Endothelial cell of umbilical vein (primary cell): ENCODE results near the gene TNPO1. TPM values are rescaled to one million over a fixed set of nuclear protein-coding genes. Genes with fewer than 3 reads are reported as not detected.

ENCODE experiments used
- BruUV-seq: library from RNA; stranded (reverse); fragments of 400-500 nt; replicated peaks from 2 replicates; lab custom pipeline; 2021; lab: Mats Ljungman, UMichigan
- CTCF ChIA-PET: fragments of 300-600, 350-600 bp; sonication (Branson Sonifier 250); formaldehyde crosslinking; loops from one replicate; lab custom pipeline; 2021; ENCODE audit warnings: antibody characterized with exemption, inconsistent platforms; lab: Charles Lee
- POLR2A ChIA-PET: fragments of 300-600, 350-600 bp; sonication (Branson Sonifier 250); formaldehyde crosslinking; loops from one replicate; lab custom pipeline; 2021; ENCODE audit warnings: antibody characterized with exemption, inconsistent platforms; lab: Charles Lee
- DNase-seq: peaks from one replicate; pipeline ENCODE4 v3.0.0-alpha.2; 2011; ENCODE audit warnings: low read depth, low spot score
- FAIRE-seq: peaks from 2 replicates; lab custom pipeline; 2011; peaks lifted over from hg19 to GRCh38; lab: Jason Lieb, UNC
- H2AFZ ChIP-seq: 2 replicates; pipeline ENCODE4 v1.6.0; 2012; ENCODE audit warnings: low read depth, low read length, control low read depth, inconsistent platforms
- H3K27ac ChIP-seq: 2 replicates; pipeline ENCODE4 v1.5.1; 2011; ENCODE audit warnings: low read depth, mild to moderate bottlenecking, control low read depth, low read length, moderate library complexity; ENCODE audit not compliant: insufficient read depth
- H3K27me3 ChIP-seq, 2 experiments: 2 replicates each; pipeline versions ENCODE4 v1.6.0 to v1.6.1; 2011; ENCODE audit warnings: low read length in 2 of 2, mixed read lengths in 1 of 2; ENCODE audit not compliant: control insufficient read depth in 2 of 2, insufficient read depth in 2 of 2
- H3K36me3 ChIP-seq, 2 experiments: 2 replicates in 1 of 2; 3 replicates in 1 of 2; pipeline ENCODE4 v1.5.1; 2011; ENCODE audit warnings: low read length in 2 of 2, mild to moderate bottlenecking in 1 of 2, moderate library complexity in 1 of 2; ENCODE audit not compliant: control insufficient read depth in 2 of 2, insufficient read depth in 2 of 2; ENCODE audit errors: extremely low read depth in 1 of 2
- H3K4me1 ChIP-seq: 3 replicates; pipeline ENCODE4 v1.5.1; 2011; ENCODE audit warnings: mild to moderate bottlenecking, low read length; ENCODE audit not compliant: control insufficient read depth, insufficient read depth; ENCODE audit errors: extremely low read depth
- H3K4me2 ChIP-seq: 2 replicates; pipeline ENCODE4 v1.6.1; 2011; ENCODE audit warnings: low read length, control low read depth, mixed read lengths; ENCODE audit not compliant: insufficient read depth
- H3K4me3 ChIP-seq, 3 experiments: fragments of 200-600 bp in 1 of 3; sonication (generic), shearing (Covaris generic) in 1 of 3; replicated peaks in 1 of 3; 2 replicates each; pipeline ENCODE4 v1.5.1; 2011 to 2016; ENCODE audit warnings: control low read depth in 3 of 3, low read length in 3 of 3, mild to moderate bottlenecking in 2 of 3, inconsistent platforms in 1 of 3, low read depth in 1 of 3, moderate library complexity in 1 of 3; ENCODE audit not compliant: insufficient read depth in 1 of 3
- H3K79me2 ChIP-seq: 2 replicates; pipeline ENCODE4 v1.6.0; 2012; ENCODE audit warnings: low read length, inconsistent platforms; ENCODE audit not compliant: control insufficient read depth, insufficient read depth
- H3K9ac ChIP-seq: replicated peaks from 2 replicates; pipeline ENCODE3; 2011; ENCODE audit warnings: low read length, control low read depth; ENCODE audit not compliant: insufficient read depth; ENCODE audit errors: extremely low read depth
- H3K9me1 ChIP-seq: replicated peaks from 3 replicates; pipeline ENCODE4 v1.6.0; 2011; ENCODE audit warnings: mild to moderate bottlenecking, low read length; ENCODE audit not compliant: control insufficient read depth, insufficient read depth; ENCODE audit errors: extremely low read depth
- H3K9me3 ChIP-seq: replicated peaks from 2 replicates; pipeline ENCODE4 v1.5.1; 2012; ENCODE audit warnings: low read length, inconsistent platforms; ENCODE audit not compliant: control insufficient read depth, insufficient read depth
- H4K20me1 ChIP-seq: replicated peaks from 2 replicates; pipeline ENCODE3; 2011; ENCODE audit warnings: mild to moderate bottlenecking, low read length; ENCODE audit not compliant: control insufficient read depth, insufficient read depth; ENCODE audit errors: extremely low read depth
- EZH2 ChIP-seq: IDR thresholded peaks from 2 replicates; pipeline ENCODE4 v1.6.1; 2012; ENCODE audit warnings: borderline replicate concordance, low read depth, mild to moderate bottlenecking, moderate library complexity, low read length, inconsistent platforms; ENCODE audit not compliant: severe bottlenecking
- FOS ChIP-seq: IDR thresholded peaks from 2 replicates; pipeline ENCODE4 v1.6.1; 2011; ENCODE audit warnings: mild to moderate bottlenecking, low read length, moderate library complexity, borderline replicate concordance; ENCODE audit not compliant: insufficient read depth
- GATA2 ChIP-seq: IDR thresholded peaks from 2 replicates; pipeline ENCODE4 v1.7.0; 2011; ENCODE audit warnings: low read depth, mild to moderate bottlenecking, moderate library complexity, mixed read lengths, low read length; ENCODE audit not compliant: insufficient read length, insufficient read depth
- JUN ChIP-seq: IDR thresholded peaks from 2 replicates; pipeline ENCODE4 v1.6.1; 2011; ENCODE audit warnings: borderline replicate concordance, low read depth; ENCODE audit not compliant: insufficient read length, insufficient read depth
- POLR2A ChIP-seq: IDR thresholded peaks from 2 replicates; pipeline ENCODE4 v1.6.1; 2012; ENCODE audit warnings: low read depth, mild to moderate bottlenecking, control low read depth, low read length
- POLR2AphosphoS5 ChIP-seq: IDR thresholded peaks from 2 replicates; pipeline ENCODE4 v1.6.1; 2012; ENCODE audit warnings: low read depth, mild to moderate bottlenecking, control low read depth, low read length, moderate library complexity; ENCODE audit not compliant: insufficient read depth
- dilution Hi-C: fragments of 300-500 bp; cut with MboI; formaldehyde crosslinking; loops from one replicate; pipeline ENCODE4 v1.15.0; 2019; ENCODE audit warnings: low sequenced_read_pairs; ENCODE audit not compliant: extremely low pct_ligation_motif_present
- intact Hi-C: fragments of 100-400 bp; cut with micrococcal nuclease; formaldehyde crosslinking; loops from one replicate; pipeline ENCODE4 v1.10.0; 2022
- polyA plus RNA-seq, 4 experiments: library from polyadenylated mRNA; depleted of rRNA in 3 of 4; stranded (reverse) in 3 of 4; unstranded in 1 of 4; fragments of >200 nt; gene quantifications; 2 replicates each; pipeline versions ENCODE4 v1.2.1 to v1.2.3, GENCODE V29; 2011 to 2012; ENCODE audit warnings: missing spikeins in 1 of 4
- total RNA-seq: library from RNA; stranded (reverse); gene quantifications from 2 replicates; pipeline ENCODE4 v1.2.3, GENCODE V29; 2021
- TF ChIP-seq, protein P1 (sequence below), 2 donors: IDR thresholded peaks; 1 replicate in 1 of 2; 2 replicates in 1 of 2; pipeline ENCODE4 v1.5.1; 2011; ENCODE audit warnings: low read length in 2 of 2, mild to moderate bottlenecking in 2 of 2, moderate library complexity in 2 of 2, control low read depth in 1 of 2, inconsistent platforms in 1 of 2, low read depth in 1 of 2; ENCODE audit not compliant: insufficient read depth in 1 of 2; ENCODE audit errors: extremely low read depth in 1 of 2

Gene TNPO1
- total and polyA plus RNA-seq, 2 donors (not counting 3 experiments of a cell fraction or from before 2014, with no cell fraction given): 65.6 to 298 TPM

DNA sequence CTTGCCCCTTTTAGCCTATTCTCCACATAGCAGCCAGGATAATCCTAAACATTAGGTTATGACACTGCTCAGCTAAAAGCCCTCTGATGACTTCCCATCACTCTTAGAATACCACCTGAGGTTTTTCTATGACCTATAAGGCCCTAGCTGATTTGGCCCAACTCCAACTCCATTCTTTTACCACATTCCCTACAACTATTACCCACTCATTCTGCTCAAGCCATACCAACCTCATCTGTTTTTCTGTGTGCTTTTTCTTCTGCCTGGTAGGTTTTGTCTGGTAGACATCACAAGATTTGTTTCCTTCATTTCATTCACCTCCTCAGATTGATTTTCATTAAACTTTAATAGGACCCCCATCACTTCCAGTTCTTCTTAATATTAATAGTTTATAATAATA, 126.8 kb downstream of the TNPO1 start:
- ChIA-PET CTCF (no interaction called here), POLR2A (no interaction called here)
- Histone ChIP-seq H3K27me3 (no peaks in the 10 kb centered on the region), H3K27ac (no peak overlapping the region), H3K9me1 (no peaks in the 10 kb centered on the region), H2AFZ (no peak overlapping the region), H3K4me1 (peaks cover 6% of the 10 kb centered on the region), H3K9me3 (no peaks in the 10 kb centered on the region), H4K20me1 (no peaks in the 10 kb centered on the region), H3K79me2 (no peaks in the 10 kb centered on the region), H3K36me3 (no peaks in the 10 kb centered on the region), H3K9ac (no peak overlapping the region), H3K4me2 (no peak overlapping the region), H3K4me3 (no peak overlapping the region)
- TF ChIP-seq FOS (no peak), POLR2A (no peak), JUN (no peak), GATA2 (no peak), EZH2 (no peak), POLR2AphosphoS5 (no peak)
- TF ChIP-seq, protein P1, sequence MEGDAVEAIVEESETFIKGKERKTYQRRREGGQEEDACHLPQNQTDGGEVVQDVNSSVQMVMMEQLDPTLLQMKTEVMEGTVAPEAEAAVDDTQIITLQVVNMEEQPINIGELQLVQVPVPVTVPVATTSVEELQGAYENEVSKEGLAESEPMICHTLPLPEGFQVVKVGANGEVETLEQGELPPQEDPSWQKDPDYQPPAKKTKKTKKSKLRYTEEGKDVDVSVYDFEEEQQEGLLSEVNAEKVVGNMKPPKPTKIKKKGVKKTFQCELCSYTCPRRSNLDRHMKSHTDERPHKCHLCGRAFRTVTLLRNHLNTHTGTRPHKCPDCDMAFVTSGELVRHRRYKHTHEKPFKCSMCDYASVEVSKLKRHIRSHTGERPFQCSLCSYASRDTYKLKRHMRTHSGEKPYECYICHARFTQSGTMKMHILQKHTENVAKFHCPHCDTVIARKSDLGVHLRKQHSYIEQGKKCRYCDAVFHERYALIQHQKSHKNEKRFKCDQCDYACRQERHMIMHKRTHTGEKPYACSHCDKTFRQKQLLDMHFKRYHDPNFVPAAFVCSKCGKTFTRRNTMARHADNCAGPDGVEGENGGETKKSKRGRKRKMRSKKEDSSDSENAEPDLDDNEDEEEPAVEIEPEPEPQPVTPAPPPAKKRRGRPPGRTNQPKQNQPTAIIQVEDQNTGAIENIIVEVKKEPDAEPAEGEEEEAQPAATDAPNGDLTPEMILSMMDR (IDR thresholded peaks at IDR 0.05; ENCODE audit: extremely low read depth in 1 of 2, insufficient read depth in 1 of 2, low read depth in 1 of 2, low read length in 2 of 2): no peak
- DNase-seq (no peak), FAIRE-seq (no peak)
- no TSS peak for BruUV-seq
- dilution Hi-C loops: no loop called here
- intact Hi-C loops: no loop called here
